Astrocyte (in vitro differentiated cells and primary cell): ENCODE measurements around the gene BCAN. TPM values are rescaled to one million over a fixed set of nuclear protein-coding genes. Genes with fewer than 3 reads are reported as not detected.

Source experiments
- DNase-seq: peaks from one replicate; pipeline ENCODE4 v3.0.0-alpha.2; 2010; ENCODE audit warnings: low read depth
- FAIRE-seq: peaks from 2 replicates; lab custom pipeline; 2011; peaks lifted over from hg19 to GRCh38; lab: Jason Lieb, UNC
- H2AFZ ChIP-seq: 2 replicates; pipeline ENCODE4 v1.6.0; 2012; ENCODE audit warnings: low read depth, low read length, inconsistent platforms
- H3K27ac ChIP-seq: 2 replicates; pipeline ENCODE4 v1.5.1; 2011; ENCODE audit warnings: low read depth, low read length, inconsistent platforms
- H3K27me3 ChIP-seq: 2 replicates; pipeline ENCODE4 v1.6.0; 2011; ENCODE audit warnings: low read length, inconsistent platforms; ENCODE audit not compliant: insufficient read depth
- H3K36me3 ChIP-seq: 2 replicates; pipeline ENCODE4 v1.5.1; 2011; ENCODE audit warnings: low read length, inconsistent platforms; ENCODE audit not compliant: insufficient read depth
- H3K4me1 ChIP-seq: 2 replicates; pipeline ENCODE4 v1.5.1; 2011; ENCODE audit warnings: low read length, inconsistent platforms; ENCODE audit not compliant: insufficient read depth
- H3K4me2 ChIP-seq: 2 replicates; pipeline ENCODE4 v1.6.0; 2012; ENCODE audit warnings: low read length, inconsistent platforms
- H3K4me3 ChIP-seq: 2 replicates; pipeline ENCODE4 v1.5.1; 2011; ENCODE audit warnings: low read depth, mild to moderate bottlenecking, low read length, inconsistent platforms; ENCODE audit not compliant: insufficient read depth
- H3K79me2 ChIP-seq: 2 replicates; pipeline ENCODE4 v1.6.0; 2012; ENCODE audit warnings: mild to moderate bottlenecking, low read length, inconsistent platforms; ENCODE audit not compliant: insufficient read depth
- H3K9ac ChIP-seq: 2 replicates; pipeline ENCODE4 v1.6.0; 2012; ENCODE audit warnings: mild to moderate bottlenecking, low read length, inconsistent platforms
- H3K9me3 ChIP-seq: 2 replicates; pipeline ENCODE4 v1.5.1; 2012; ENCODE audit warnings: low read depth, mild to moderate bottlenecking, low read length, inconsistent platforms; ENCODE audit not compliant: insufficient read depth
- H4K20me1 ChIP-seq: 2 replicates; pipeline ENCODE4 v1.6.0; 2012; ENCODE audit warnings: low read length, inconsistent platforms; ENCODE audit not compliant: insufficient read depth
- H3K27ac Mint-ChIP-seq: one replicate; pipeline ENCODE4 v1.8.0; 2021; ENCODE audit warnings: mild to moderate bottlenecking, mixed read lengths; ENCODE audit not compliant: unreplicated experiment
- H3K27me3 Mint-ChIP-seq: one replicate; pipeline ENCODE4 v1.8.0; 2021; ENCODE audit warnings: low read depth, mixed read lengths; ENCODE audit not compliant: unreplicated experiment
- H3K36me3 Mint-ChIP-seq: one replicate; pipeline ENCODE4 v1.8.0; 2021; ENCODE audit warnings: low read depth, mixed read lengths; ENCODE audit not compliant: unreplicated experiment
- H3K4me1 Mint-ChIP-seq: one replicate; pipeline ENCODE4 v1.8.0; 2021; ENCODE audit warnings: low read depth, mixed read lengths; ENCODE audit not compliant: unreplicated experiment
- H3K4me3 Mint-ChIP-seq: one replicate; pipeline ENCODE4 v1.8.0; 2021; ENCODE audit warnings: mild to moderate bottlenecking, moderate library complexity, mixed read lengths; ENCODE audit not compliant: unreplicated experiment
- H3K9me3 Mint-ChIP-seq: one replicate; pipeline ENCODE4 v1.8.0; 2021; ENCODE audit warnings: mild to moderate bottlenecking, mixed read lengths; ENCODE audit not compliant: unreplicated experiment
- CTCF ChIP-seq: IDR thresholded peaks from 2 replicates; pipeline ENCODE4 v1.5.1; 2011; ENCODE audit warnings: low read depth, mild to moderate bottlenecking, inconsistent platforms, low read length, moderate library complexity; ENCODE audit not compliant: insufficient read depth
- EZH2 ChIP-seq: IDR thresholded peaks from 2 replicates; pipeline ENCODE4 v1.6.1; 2012; ENCODE audit warnings: mild to moderate bottlenecking, low read length, inconsistent platforms; ENCODE audit not compliant: insufficient read depth
- total RNA-seq: library from RNA; stranded (reverse); gene quantifications from 2 replicates; pipeline ENCODE4 v1.2.1, GENCODE V29; 2021

The BCAN gene
- total RNA-seq, 1 donor from 2014 or later, result 0.41 TPM

- Histone ChIP-seq H3K4me2 (peak overlapping the region; percentile 91), H3K79me2 (peaks cover 14% of the 10 kb centered on the region), H3K4me1 (peaks cover 12% of the 10 kb centered on the region), H3K9ac (no peak overlapping the region), H3K36me3 (peaks cover 30% of the 10 kb centered on the region), H2AFZ (no peak overlapping the region), H3K27ac (no peak overlapping the region), H3K4me3 (no peak overlapping the region), H3K9me3 (no peaks in the 10 kb centered on the region), H3K27me3 (no peaks in the 10 kb centered on the region), H4K20me1 (peaks cover 22% of the 10 kb centered on the region)
- Mint-ChIP-seq H3K4me3 (peak overlapping the region; percentile 84), H3K27me3 (no peaks in the 10 kb centered on the region), H3K36me3 (peaks cover 17% of the 10 kb centered on the region), H3K27ac (no peak overlapping the region), H3K4me1 (peaks cover 3% of the 10 kb centered on the region), H3K9me3 (peaks cover 2% of the 10 kb centered on the region)
- no peak for TF ChIP-seq EZH2
- TF ChIP-seq CTCF, result no peak
- DNase-seq, result no peak
- FAIRE-seq, result no peak
These were observed 48.8 kb upstream of the BCAN start for GRCh38 chr1:156592910-156593660.

- Mint-ChIP-seq H3K27me3 (no peaks in the 10 kb centered on the region), H3K9me3 (peaks cover 2% of the 10 kb centered on the region), H3K27ac (no peak overlapping the region), H3K4me1 (peaks cover 3% of the 10 kb centered on the region), H3K4me3 (no peak overlapping the region), H3K36me3 (peaks cover 22% of the 10 kb centered on the region)
- H3K27ac ChIP-seq, result no peak overlapping the region
- H3K4me2 ChIP-seq, result no peak overlapping the region
- H3K9ac ChIP-seq, result no peak overlapping the region
- H2AFZ ChIP-seq, result no peak overlapping the region
- FAIRE-seq (no peak), DNase-seq (no peak)
- peaks cover 27% of the 10 kb centered on the region for H4K20me1 ChIP-seq
- no peak for TF ChIP-seq CTCF
- TF ChIP-seq EZH2, result no peak
- no peaks in the 10 kb centered on the region for H3K27me3 ChIP-seq
- peaks cover 17% of the 10 kb centered on the region for H3K79me2 ChIP-seq
- H3K36me3 ChIP-seq, result peaks cover 35% of the 10 kb centered on the region
- H3K4me3 ChIP-seq, result no peak overlapping the region
- peaks cover 12% of the 10 kb centered on the region for H3K4me1 ChIP-seq
- H3K9me3 ChIP-seq, result no peaks in the 10 kb centered on the region
These were observed 48.3 kb upstream of the BCAN start for GRCh38 chr1:156593661-156593989.

GRCh38 chr1:156594190-156594589 is 47.7 kb upstream of the BCAN start:
- TF ChIP-seq CTCF (no peak), EZH2 (no peak)
- Mint-ChIP-seq H3K9me3 (peaks cover 2% of the 10 kb centered on the region), H3K36me3 (peaks cover 23% of the 10 kb centered on the region)

More at GRCh38 chr1:156594190-156594589, 47.7 kb upstream of the BCAN start:
- Mint-ChIP-seq H3K27me3 (no peaks in the 10 kb centered on the region), H3K4me1 (peaks cover 3% of the 10 kb centered on the region), H3K27ac (no peak overlapping the region), H3K4me3 (no peak overlapping the region)
- Histone ChIP-seq H3K79me2 (peaks cover 20% of the 10 kb centered on the region), H3K27me3 (no peaks in the 10 kb centered on the region), H3K9ac (no peak overlapping the region), H4K20me1 (peaks cover 32% of the 10 kb centered on the region), H3K4me2 (no peak overlapping the region), H3K27ac (no peak overlapping the region), H3K9me3 (no peaks in the 10 kb centered on the region), H3K36me3 (peaks cover 37% of the 10 kb centered on the region), H2AFZ (no peak overlapping the region), H3K4me3 (no peak overlapping the region), H3K4me1 (peaks cover 12% of the 10 kb centered on the region)
- FAIRE-seq (no peak), DNase-seq (no peak)
